ENCODE data around the gene LSAMP. TPM values are rescaled to one million over a fixed set of nuclear protein-coding genes. Genes with fewer than 3 reads are reported as not detected.

The LSAMP gene
- total RNA-seq, 1 experiment from 2014 or later, result not detected

- Histone ChIP-seq H3F3A (ENCODE audit: insufficient read depth, low read depth) (no peaks in the 10 kb centered on the region), H3K4me2 (no peak overlapping the region), H3K27me3 (ENCODE audit: insufficient read depth, low read depth) (no peaks in the 10 kb centered on the region), H3K9me3 (ENCODE audit: insufficient read depth, low read depth) (no peaks in the 10 kb centered on the region), H3K36me3 (ENCODE audit: low read depth) (no peaks in the 10 kb centered on the region), H3K4me3 (no peak overlapping the region), H3K27ac (no peak overlapping the region), H3K9me2 (ENCODE audit: insufficient read depth) (no peaks in the 10 kb centered on the region), H2AFZ (no peak overlapping the region), H4K20me1 (ENCODE audit: insufficient read depth) (no peaks in the 10 kb centered on the region), H3K4me1 (replicated peaks; ENCODE audit: insufficient read depth) (no peaks in the 10 kb centered on the region), H3K79me2 (ENCODE audit: low read depth) (no peaks in the 10 kb centered on the region)
- ChIA-PET CTCF (no interaction called here), POLR2A (ENCODE audit: unreplicated experiment) (no interaction called here)
- intact Hi-C loops (cut with micrococcal nuclease; ENCODE audit: unreplicated experiment), result no loop called here
- DNase-seq, result no peak
- no peak for TF ChIP-seq EZH2 (IDR thresholded peaks at IDR 0.05; ENCODE audit: low read depth)
- no peak for TF ChIP-seq CTCF (conservative IDR thresholded peaks at IDR 0.05)
- no TSS peak for BruUV-seq (replicated peaks)
Measured at GRCh38 chr3:116408473-116408872, 36.8 kb downstream of the LSAMP start.

- H3K4me2 ChIP-seq, result no peak overlapping the region
- H3K27me3 ChIP-seq (ENCODE audit: insufficient read depth, low read depth), result no peaks in the 10 kb centered on the region
- ChIA-PET POLR2A (ENCODE audit: unreplicated experiment) (no interaction called here), CTCF (no interaction called here)
- H2AFZ ChIP-seq, result no peak overlapping the region
- H3K79me2 ChIP-seq (ENCODE audit: low read depth), result no peaks in the 10 kb centered on the region
- no peaks in the 10 kb centered on the region for H3F3A ChIP-seq (ENCODE audit: insufficient read depth, low read depth)
- no peak overlapping the region for H3K4me3 ChIP-seq
- H3K4me1 ChIP-seq (replicated peaks; ENCODE audit: insufficient read depth), result no peaks in the 10 kb centered on the region
- intact Hi-C loops (cut with micrococcal nuclease; ENCODE audit: unreplicated experiment), result no loop called here
- DNase-seq, result no peak
- TF ChIP-seq EZH2 (IDR thresholded peaks at IDR 0.05; ENCODE audit: low read depth) (no peak), CTCF (conservative IDR thresholded peaks at IDR 0.05) (no peak)
- no peak overlapping the region for H3K27ac ChIP-seq
- H4K20me1 ChIP-seq (ENCODE audit: insufficient read depth), result no peaks in the 10 kb centered on the region
- H3K9me3 ChIP-seq (ENCODE audit: insufficient read depth, low read depth), result no peaks in the 10 kb centered on the region
- no peaks in the 10 kb centered on the region for H3K9me2 ChIP-seq (ENCODE audit: insufficient read depth)
- H3K36me3 ChIP-seq (ENCODE audit: low read depth), result no peaks in the 10 kb centered on the region
- no TSS peak for BruUV-seq (replicated peaks)
Measured at GRCh38 chr3:116405231-116405630, 40.1 kb downstream of the LSAMP start.

GRCh38 chr3:116399701-116400226 is 45.5 kb downstream of the LSAMP start:
- POLR2A ChIA-PET (ENCODE audit: unreplicated experiment), result no interaction called here
- Histone ChIP-seq H3F3A (ENCODE audit: insufficient read depth, low read depth) (no peaks in the 10 kb centered on the region), H3K4me1 (replicated peaks; ENCODE audit: insufficient read depth) (no peaks in the 10 kb centered on the region), H3K4me2 (no peak overlapping the region), H3K27ac (no peak overlapping the region), H3K36me3 (ENCODE audit: low read depth) (no peaks in the 10 kb centered on the region), H3K9me2 (ENCODE audit: insufficient read depth) (no peaks in the 10 kb centered on the region), H4K20me1 (ENCODE audit: insufficient read depth) (no peaks in the 10 kb centered on the region), H3K79me2 (ENCODE audit: low read depth) (no peaks in the 10 kb centered on the region), H3K4me3 (no peak overlapping the region), H2AFZ (no peak overlapping the region), H3K27me3 (ENCODE audit: insufficient read depth, low read depth) (no peaks in the 10 kb centered on the region), H3K9me3 (ENCODE audit: insufficient read depth, low read depth) (no peaks in the 10 kb centered on the region)
- DNase-seq, result no peak
- no TSS peak for BruUV-seq (replicated peaks)
- intact Hi-C loops (cut with micrococcal nuclease; ENCODE audit: unreplicated experiment), result no loop called here
- no peak for TF ChIP-seq CTCF (conservative IDR thresholded peaks at IDR 0.05)
- CTCF ChIA-PET, result no interaction called here

All from PC-9 (cell line).